ENCODE results near the gene CCDC9.
"Not testable (repeated sequence)": the region's sequence is repeated elsewhere in the genome, so short reads cannot be mapped to it uniquely, and the experiment has no call there.

The CCDC9 gene

DNA sequence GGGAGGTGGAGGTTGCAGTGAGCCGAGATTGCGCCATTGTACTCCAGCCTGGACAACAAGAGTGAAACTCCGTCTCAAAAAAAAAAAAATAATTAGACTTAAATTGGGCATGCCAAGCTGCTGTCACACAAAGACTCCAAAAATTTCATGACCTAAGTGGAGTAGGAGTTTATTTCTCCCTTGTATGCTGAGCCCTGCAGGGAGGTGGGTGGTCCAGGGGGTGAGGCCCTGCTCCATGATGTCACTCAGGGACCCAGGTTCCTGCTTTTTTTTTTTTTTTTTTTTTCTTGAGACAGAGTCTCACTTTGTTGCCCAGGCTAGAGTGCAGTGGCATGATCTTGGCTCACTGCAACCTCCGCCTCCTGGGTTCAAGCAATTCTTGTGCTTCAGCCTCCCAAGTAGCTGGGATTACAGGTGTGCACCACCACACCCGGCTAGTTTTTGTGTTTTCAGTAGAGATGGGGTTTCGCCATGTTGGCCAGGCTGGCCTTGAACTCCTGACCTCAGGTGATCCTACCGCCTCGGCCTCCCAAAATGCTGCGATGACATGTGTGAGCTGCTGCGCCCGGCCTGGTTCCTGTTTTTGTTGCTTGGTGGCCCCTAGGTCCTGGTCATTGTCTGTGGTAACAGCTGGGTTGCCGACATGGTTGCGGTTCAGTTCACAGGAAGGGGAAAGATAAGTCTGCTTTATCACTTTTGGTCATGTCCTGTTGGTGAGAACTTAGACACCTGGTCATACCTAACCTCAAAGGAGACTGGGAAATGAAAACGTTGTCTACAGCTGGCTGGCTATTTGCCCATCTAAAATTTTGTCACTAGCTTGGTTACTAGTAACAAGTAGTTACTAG lies 5.8 kb downstream of the CCDC9 start:
- DNase-seq: not testable (repeated sequence)

DNA sequence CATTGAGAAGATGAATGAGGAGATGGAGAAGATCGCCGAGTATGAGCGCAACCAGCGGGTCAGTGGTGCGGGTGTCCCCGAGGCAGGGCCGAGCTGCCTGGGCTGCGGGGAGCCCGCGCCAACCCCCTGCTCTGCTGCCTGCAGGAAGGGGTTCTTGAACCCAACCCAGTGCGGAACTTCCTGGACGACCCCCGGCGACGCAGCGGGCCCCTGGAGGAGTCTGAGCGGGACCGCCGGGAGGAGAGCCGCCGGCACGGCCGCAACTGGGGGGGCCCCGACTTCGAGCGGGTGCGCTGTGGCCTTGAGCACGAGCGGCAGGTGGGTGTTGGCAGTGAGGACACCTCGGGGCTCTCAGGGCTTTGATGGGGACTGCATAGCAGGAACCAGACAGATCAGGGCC lies 8.3 kb downstream of the CCDC9 start:
- no peak for DNase-seq

DNA sequence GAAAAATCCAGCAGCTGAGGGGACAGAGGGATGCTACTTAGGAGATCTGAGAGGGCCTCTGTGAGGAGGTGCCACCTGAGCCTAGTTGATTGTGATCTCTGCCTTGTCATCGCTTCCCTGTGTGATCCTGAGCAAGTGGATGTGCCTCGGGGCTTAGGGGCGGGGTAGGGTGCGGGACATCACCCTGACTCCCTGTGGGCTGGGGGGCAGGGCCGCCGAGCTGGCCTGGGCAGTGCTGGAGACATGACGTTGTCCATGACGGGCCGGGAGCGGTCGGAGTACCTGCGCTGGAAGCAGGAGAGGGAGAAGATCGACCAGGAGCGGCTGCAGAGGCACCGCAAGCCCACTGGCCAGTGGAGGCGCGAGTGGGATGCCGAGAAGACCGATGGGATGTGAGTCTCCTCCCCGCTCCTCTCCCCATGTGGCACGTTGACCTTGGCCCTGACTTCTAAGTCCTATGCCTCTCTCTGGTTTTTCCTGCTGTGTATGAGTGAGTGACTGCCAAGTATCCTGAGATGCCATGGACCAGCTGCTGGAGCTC lies 10.1 kb downstream of the CCDC9 start:
- DNase-seq: no peak

- DNase-seq: no peak
Observed at GRCh38 chr19:47267350-47267759, 11.0 kb downstream of the CCDC9 start.

- no peak for DNase-seq
Observed at GRCh38 chr19:47268028-47268427, 11.7 kb downstream of the CCDC9 start.

GRCh38 chr19:47269596-47269995 lies 13.3 kb downstream of the CCDC9 start:
- no peak for DNase-seq

DNA sequence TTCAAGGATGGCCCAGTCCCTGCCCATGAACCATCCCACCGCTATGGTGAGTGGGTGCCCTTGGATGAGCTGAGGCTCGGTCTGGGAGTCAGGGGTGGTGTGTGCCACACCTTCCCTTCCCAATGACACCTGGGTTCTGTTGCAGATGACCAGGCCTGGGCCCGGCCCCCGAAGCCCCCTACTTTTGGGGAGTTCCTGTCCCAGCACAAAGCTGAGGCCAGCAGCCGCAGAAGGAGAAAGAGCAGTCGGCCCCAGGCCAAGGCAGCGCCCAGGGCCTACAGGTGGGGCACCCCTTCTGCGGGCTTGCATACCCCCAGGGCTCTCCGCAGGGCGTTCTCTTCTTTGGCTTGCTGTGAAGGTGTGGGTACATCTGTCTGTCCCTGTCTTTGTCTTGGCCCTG lies 14.1 kb downstream of the CCDC9 start:
- no peak for DNase-seq

DNA sequence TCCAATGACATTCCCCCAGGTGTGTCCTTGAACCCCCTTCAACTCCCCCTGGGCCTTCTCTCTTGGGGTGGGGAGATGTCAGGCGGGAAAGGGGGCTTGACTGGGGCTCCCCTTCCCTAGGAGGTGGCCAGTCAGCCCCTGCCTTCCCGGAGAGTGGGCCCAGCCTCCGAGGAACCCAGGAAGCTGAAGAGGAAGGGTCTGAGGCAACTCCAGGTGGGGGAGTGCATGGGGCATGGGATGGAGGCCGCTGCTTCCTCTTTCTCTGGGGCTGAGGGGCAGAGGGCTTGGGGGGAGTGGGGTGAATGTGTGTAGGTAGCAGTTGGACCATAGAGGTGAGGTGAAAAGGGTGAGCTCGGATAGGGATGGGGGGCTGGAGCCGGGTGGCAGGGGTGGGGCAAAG lies 15.6 kb downstream of the CCDC9 start:
- no peak for DNase-seq

GRCh38 chr19:47272448-47273312 lies 16.4 kb downstream of the CCDC9 start:
- peak; percentile 51 for DNase-seq

DNA sequence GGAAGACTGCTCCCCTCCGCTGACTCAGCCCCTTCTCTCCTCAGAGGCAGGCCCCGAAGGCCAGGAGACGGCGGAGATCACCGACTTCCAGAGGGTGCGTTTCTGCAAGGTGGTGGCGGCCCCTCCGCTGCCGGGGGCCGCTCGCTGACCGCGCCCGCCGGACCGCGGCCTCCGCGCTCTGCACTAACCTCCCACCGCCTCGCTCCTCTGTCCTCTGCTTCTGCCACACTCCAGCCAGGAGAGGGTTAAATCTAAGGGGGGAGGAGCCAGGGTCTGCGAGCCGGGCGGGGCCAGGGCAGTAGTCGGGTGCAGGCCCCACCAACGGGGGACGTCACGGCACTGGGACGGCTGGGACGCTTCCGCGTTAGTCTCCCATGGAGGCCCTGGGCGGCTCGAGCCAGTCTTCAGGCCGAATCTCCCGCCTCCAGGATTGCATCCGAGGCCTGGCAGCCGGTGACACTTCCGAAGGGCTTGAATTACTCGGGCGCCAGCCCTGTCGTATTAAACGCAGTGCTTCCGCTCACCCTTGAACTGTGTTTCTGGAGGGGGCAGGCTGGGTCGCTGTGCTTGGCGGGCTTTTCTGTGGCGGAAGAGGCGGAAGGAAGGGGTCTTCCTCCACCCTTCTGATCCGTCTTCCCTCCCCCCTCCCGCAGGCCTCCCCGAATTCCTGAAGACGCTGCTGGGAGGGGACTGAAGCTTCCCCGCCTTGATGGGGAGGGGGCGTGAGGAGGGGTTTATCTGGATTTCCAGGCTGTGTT lies 17.2 kb downstream of the CCDC9 start:
- DNase-seq: peak; percentile 77

- peak; percentile 99 for DNase-seq
Observed at GRCh38 chr19:47274071-47274890, 18.0 kb downstream of the CCDC9 start, which contains the start of gene INAFM1. INAFM1 (plus strand) TSS chr19:47274885; CDS start chr19:47274920, 35 bp downstream.

DNA sequence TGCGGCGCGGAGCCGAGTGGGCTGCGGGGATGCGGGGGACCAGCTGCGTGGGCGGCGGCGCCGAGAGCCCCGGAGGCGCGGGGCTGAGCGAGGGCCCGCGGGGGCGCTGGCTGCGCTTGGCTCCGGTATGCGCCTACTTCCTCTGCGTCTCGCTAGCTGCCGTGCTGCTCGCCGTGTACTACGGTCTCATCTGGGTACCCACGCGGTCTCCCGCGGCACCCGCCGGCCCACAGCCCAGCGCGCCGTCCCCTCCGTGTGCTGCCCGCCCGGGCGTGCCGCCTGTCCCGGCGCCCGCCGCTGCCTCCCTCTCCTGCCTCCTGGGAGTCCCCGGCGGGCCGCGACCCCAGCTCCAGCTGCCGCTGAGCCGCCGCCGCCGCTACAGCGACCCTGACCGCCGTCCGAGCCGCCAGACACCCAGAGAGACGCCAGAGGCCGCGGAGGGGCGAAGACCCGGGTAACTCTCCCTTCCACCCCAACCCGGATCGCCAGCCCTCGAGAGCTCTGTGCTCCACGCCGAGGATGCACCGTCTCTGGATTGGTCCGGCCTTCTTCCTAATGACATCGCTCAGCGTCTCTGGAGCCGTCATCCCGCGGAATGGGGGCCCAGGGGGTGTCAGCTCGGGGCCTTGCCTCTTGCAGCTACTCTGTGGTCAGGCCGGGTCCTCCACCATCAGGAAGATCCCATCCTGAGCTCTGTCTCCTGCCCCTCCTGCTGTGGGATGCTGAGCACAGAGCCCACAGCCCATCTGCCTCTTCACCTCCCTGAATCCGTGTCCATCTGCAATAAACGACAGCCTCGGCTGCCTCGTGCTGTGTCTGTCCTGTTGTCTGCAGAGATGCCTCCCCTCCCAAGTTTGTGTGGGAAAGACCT lies 18.8 kb downstream of the CCDC9 start:
- DNase-seq: peak; percentile 35

- no peak for DNase-seq
Observed at GRCh38 chr19:47275791-47276461, 19.6 kb downstream of the CCDC9 start.

DNA sequence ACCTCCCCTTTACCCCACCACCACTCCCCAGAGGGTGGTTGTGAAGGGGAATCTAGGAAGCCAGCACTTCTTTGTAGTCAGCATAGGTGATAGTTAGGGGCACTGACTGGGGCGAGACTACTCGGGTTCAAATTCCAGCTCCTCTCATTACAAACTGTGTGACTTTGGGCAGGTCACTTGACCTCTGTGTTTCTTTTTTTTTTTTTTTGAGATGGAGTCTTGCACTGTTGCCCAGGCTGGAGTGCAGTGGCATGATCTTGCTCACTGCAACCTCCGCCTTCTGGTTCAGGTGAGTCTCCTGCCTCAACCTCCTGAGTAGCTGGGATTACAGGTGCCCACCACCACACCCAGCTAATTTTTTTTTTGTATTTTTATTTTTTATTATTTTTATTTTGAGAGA lies 20.2 kb downstream of the CCDC9 start:
- not testable (repeated sequence) for DNase-seq

- DNase-seq: peak; percentile 41
Observed at GRCh38 chr19:47280183-47280797, 24.0 kb downstream of the CCDC9 start.

GRCh38 chr19:47283405-47284059 lies 27.2 kb downstream of the CCDC9 start:
- no peak for DNase-seq

- no peak for DNase-seq
Observed at GRCh38 chr19:47284324-47284899, 28.1 kb downstream of the CCDC9 start.

GRCh38 chr19:47296036-47296435 lies 39.7 kb downstream of the CCDC9 start:
- peak; percentile 66 for DNase-seq

- not testable (repeated sequence) for DNase-seq
Observed at GRCh38 chr19:47300867-47301266, 44.5 kb downstream of the CCDC9 start.
